ENCODE results near the gene LRRC46.

LRRC46 gene

GRCh38 chr17:47878203-47879027, 46.9 kb downstream of the LRRC46 start:
- no peak for DNase-seq (ENCODE audit: low read depth)

GRCh38 chr17:47879028-47879585, 47.6 kb downstream of the LRRC46 start:
- no peak for DNase-seq (ENCODE audit: low read depth)

GRCh38 chr17:47879776-47880454, 48.4 kb downstream of the LRRC46 start:
- no peak for DNase-seq (ENCODE audit: low read depth)

- no peak for DNase-seq (ENCODE audit: low read depth)
Observed at GRCh38 chr17:47882247-47882646, 50.8 kb downstream of the LRRC46 start.

- DNase-seq (ENCODE audit: low read depth), result no peak
Observed at GRCh38 chr17:47882695-47883588, 51.5 kb downstream of the LRRC46 start.

GRCh38 chr17:47883589-47884426, 52.3 kb downstream of the LRRC46 start:
- no peak for DNase-seq (ENCODE audit: low read depth)

GRCh38 chr17:47884427-47884740, 52.9 kb downstream of the LRRC46 start:
- DNase-seq (ENCODE audit: low read depth), result no peak

GRCh38 chr17:47884905-47885730, 53.6 kb downstream of the LRRC46 start:
- DNase-seq (ENCODE audit: low read depth), result no peak

All from fibroblast of the conjunctiva (primary cell).